Esophagus muscularis mucosa (tissue), 4 donors: ENCODE data around the gene KRTAP16-1. TPM values are rescaled to one million over a fixed set of nuclear protein-coding genes. Genes with fewer than 3 reads are reported as not detected.

ENCODE experiments used
- DNase-seq: peaks from one replicate; pipeline ENCODE4 v3.0.0-alpha.2; 2017; ENCODE audit errors: extremely low spot score
- H3K27ac ChIP-seq, 4 donors: fragments of 200-600 bp; sonication (generic); replicated peaks in 1 of 4; 1 replicate in 3 of 4; 2 replicates in 1 of 4; pipeline ENCODE4 v1.5.1; 2016 to 2019; ENCODE audit warnings: mild to moderate bottlenecking in 1 of 4
- H3K27me3 ChIP-seq, 4 donors: fragments of 200-600 bp; sonication (generic); one replicate each; pipeline versions ENCODE4 v1.5.1 to v1.6.0; 2016 to 2019
- H3K36me3 ChIP-seq, 4 donors: fragments of 200-600 bp; sonication (generic); one replicate each; pipeline ENCODE4 v1.5.1; 2016 to 2019
- H3K4me1 ChIP-seq, 4 donors: fragments of 200-600 bp; sonication (generic); one replicate each; pipeline ENCODE4 v1.5.1; 2016 to 2019
- H3K4me3 ChIP-seq, 4 donors: fragments of 200-600 bp; sonication (generic); 1 replicate in 2 of 4; 2 replicates in 2 of 4; pipeline ENCODE4 v1.5.1; 2016 to 2019; ENCODE audit warnings: mild to moderate bottlenecking in 4 of 4, moderate library complexity in 1 of 4
- H3K9me3 ChIP-seq, 4 donors: fragments of 200-600 bp; sonication (generic); 1 replicate in 3 of 4; 2 replicates in 1 of 4; pipeline ENCODE4 v1.5.1; 2016 to 2019
- CTCF ChIP-seq, 3 experiments: fragments of 200-600 bp in 2 of 3; fragments of 450-650 bp in 1 of 3; sonication (generic) in 2 of 3; IDR thresholded peaks; one replicate each; pipeline ENCODE4 v1.5.1; 2017 to 2019; ENCODE audit warnings: antibody characterized with exemption in 3 of 3, mild to moderate bottlenecking in 2 of 3, moderate library complexity in 1 of 3
- EP300 ChIP-seq: sonication (generic); formaldehyde crosslinking; IDR thresholded peaks from one replicate; pipeline ENCODE4 v1.6.1; 2017; ENCODE audit warnings: antibody characterized with exemption
- POLR2A ChIP-seq: fragments of 450-650 bp; IDR thresholded peaks from one replicate; pipeline ENCODE4 v1.6.1; 2017; ENCODE audit warnings: antibody characterized with exemption, moderate library complexity, mild to moderate bottlenecking, low read depth
- POLR2AphosphoS5 ChIP-seq, 2 donors: sonication (generic); formaldehyde crosslinking; IDR thresholded peaks; one replicate each; pipeline ENCODE4 v1.6.1; 2017; ENCODE audit warnings: antibody characterized with exemption in 2 of 2
- WGBS: methylation state at CpG from one replicate; pipeline ENCODE4 v1.1.5; 2018; 5-methylcytosine and 5-hydroxymethylcytosine counted together
- intact Hi-C: fragments of 100-400 bp; cut with DNase I; formaldehyde crosslinking; loops from one replicate; pipeline ENCODE4 v1.15.1; 2023
- total RNA-seq, 4 donors: library from RNA; depleted of rRNA; stranded (reverse); fragments of >200 nt; gene quantifications; one replicate each; pipeline versions ENCODE4 v1.1.0 to v1.2.1, GENCODE V29; 2016

KRTAP16-1 gene
- total RNA-seq, 4 donors from 2014 or later, result not detected

- H3K36me3 ChIP-seq, result no peaks in the 10 kb centered on the region
- peaks cover 0 to 26% (median 0%) of the 10 kb centered on the region in 4 donors for H3K27me3 ChIP-seq
- WGBS, result 78% methylated on average over 10 of the region's 17 CpGs
- intact Hi-C loops, result no loop called here
- peaks cover 0 to 14% (median 5%) of the 10 kb centered on the region in 4 donors for H3K9me3 ChIP-seq
- H3K27ac ChIP-seq, result no peak overlapping the region
- H3K4me3 ChIP-seq, result no peak overlapping the region
- DNase-seq, result no peak
- no peaks in the 10 kb centered on the region for H3K4me1 ChIP-seq
- TF ChIP-seq POLR2A (no peak), CTCF (IDR thresholded peaks at IDR 0.05) (no peak), EP300 (no peak), POLR2AphosphoS5 (IDR thresholded peaks at IDR 0.05) (no peak)
Measured at GRCh38 chr17:41315814-41316445, 6.8 kb upstream of the KRTAP16-1 start.

GRCh38 chr17:41315204-41315794 is 6.2 kb upstream of the KRTAP16-1 start, which contains the start of gene KRTAP17-1:
KRTAP17-1 (minus strand) TSS chr17:41315710; CDS start chr17:41315650, 60 bp downstream.
- peaks cover 0 to 26% (median 0%) of the 10 kb centered on the region in 4 donors for H3K27me3 ChIP-seq
- no peak within 1 kb of the TSS for H3K27ac ChIP-seq
- WGBS, result 79% methylated on average over 8 of the region's 24 CpGs
- H3K36me3 ChIP-seq, result no peaks in the 10 kb centered on the region
- H3K4me3 ChIP-seq, result no peak within 1 kb of the TSS
- no peak for DNase-seq
- H3K4me1 ChIP-seq, result no peaks in the 10 kb centered on the region
- H3K9me3 ChIP-seq, result peaks cover 0 to 11% (median 5%) of the 10 kb centered on the region in 4 donors
- intact Hi-C loops, result no loop called here
- TF ChIP-seq CTCF (IDR thresholded peaks at IDR 0.05) (no peak), POLR2A (no peak), EP300 (no peak), POLR2AphosphoS5 (IDR thresholded peaks at IDR 0.05) (no peak)

- Histone ChIP-seq H3K36me3 (no peaks in the 10 kb centered on the region), H3K4me3 (no peak overlapping the region), H3K27me3 (peaks cover 0 to 25% (median 0%) of the 10 kb centered on the region in 4 donors), H3K9me3 (no peaks in the 10 kb centered on the region), H3K27ac (no peak overlapping the region), H3K4me1 (peaks cover 0 to 11% (median 9%) of the 10 kb centered on the region in 4 donors)
- TF ChIP-seq CTCF (IDR thresholded peaks at IDR 0.05) (no peak), EP300 (no peak), POLR2A (no peak), POLR2AphosphoS5 (IDR thresholded peaks at IDR 0.05) (no peak)
- intact Hi-C loops, result no loop called here
- DNase-seq, result no peak
- 86% methylated on average over 1 of the region's 1 CpG for WGBS
Measured at GRCh38 chr17:41311111-41311510, 2.0 kb upstream of the KRTAP16-1 start.

- WGBS, result 42% methylated on average over 7 of the region's 10 CpGs
- DNase-seq, result no peak
- intact Hi-C loops, result no loop called here
- Histone ChIP-seq H3K36me3 (no peaks in the 10 kb centered on the region), H3K27ac (no peak overlapping the region), H3K4me3 (no peak overlapping the region), H3K9me3 (no peaks in the 10 kb centered on the region), H3K27me3 (peaks cover 0 to 4% (median 0%) of the 10 kb centered on the region in 4 donors), H3K4me1 (peaks cover 0 to 11% (median 9%) of the 10 kb centered on the region in 4 donors)
- TF ChIP-seq POLR2AphosphoS5 (IDR thresholded peaks at IDR 0.05), result peak in 1 of 2 donors; percentile 5
- TF ChIP-seq EP300, result no peak
Measured at GRCh38 chr17:41308251-41308917, 725 bp downstream of the KRTAP16-1 start.

- Histone ChIP-seq H3K27me3 (peaks cover 0 to 4% (median 0%) of the 10 kb centered on the region in 4 donors), H3K4me1 (peaks cover 0 to 11% (median 9%) of the 10 kb centered on the region in 4 donors), H3K9me3 (no peaks in the 10 kb centered on the region), H3K36me3 (no peaks in the 10 kb centered on the region), H3K27ac (no peak overlapping the region), H3K4me3 (no peak overlapping the region)
- TF ChIP-seq CTCF (IDR thresholded peaks at IDR 0.05) (no peak), POLR2A (no peak), POLR2AphosphoS5 (IDR thresholded peaks at IDR 0.05) (no peak), EP300 (no peak)
- no peak for DNase-seq
- intact Hi-C loops, result no loop called here
- WGBS, result 77% methylated on average over 7 of the region's 9 CpGs
Measured at GRCh38 chr17:41307647-41308046, 1.5 kb downstream of the KRTAP16-1 start.
